ENCODE results near the gene METAP1D.

METAP1D gene

DNA sequence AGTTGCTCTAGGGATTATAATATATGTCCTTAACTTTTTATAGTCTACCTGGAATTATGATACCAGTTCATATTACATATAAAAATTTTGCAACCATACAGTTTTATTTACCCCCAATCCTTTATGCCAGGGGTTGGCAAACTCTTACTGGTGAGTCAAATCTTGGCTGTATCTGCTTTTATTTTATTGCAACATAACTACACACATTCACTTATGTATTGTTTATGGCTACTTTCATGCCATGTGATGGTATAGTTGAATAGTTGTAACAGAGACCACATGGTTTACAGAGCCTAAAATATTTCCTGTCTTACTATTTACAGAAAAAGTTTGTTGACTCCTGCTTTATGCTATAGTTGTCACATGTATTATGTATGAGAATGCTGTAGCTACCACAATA, 128.7 kb downstream of the METAP1D start:
- no peak for DNase-seq (ENCODE audit: low read depth)
- TF ChIP-seq, protein P1, sequence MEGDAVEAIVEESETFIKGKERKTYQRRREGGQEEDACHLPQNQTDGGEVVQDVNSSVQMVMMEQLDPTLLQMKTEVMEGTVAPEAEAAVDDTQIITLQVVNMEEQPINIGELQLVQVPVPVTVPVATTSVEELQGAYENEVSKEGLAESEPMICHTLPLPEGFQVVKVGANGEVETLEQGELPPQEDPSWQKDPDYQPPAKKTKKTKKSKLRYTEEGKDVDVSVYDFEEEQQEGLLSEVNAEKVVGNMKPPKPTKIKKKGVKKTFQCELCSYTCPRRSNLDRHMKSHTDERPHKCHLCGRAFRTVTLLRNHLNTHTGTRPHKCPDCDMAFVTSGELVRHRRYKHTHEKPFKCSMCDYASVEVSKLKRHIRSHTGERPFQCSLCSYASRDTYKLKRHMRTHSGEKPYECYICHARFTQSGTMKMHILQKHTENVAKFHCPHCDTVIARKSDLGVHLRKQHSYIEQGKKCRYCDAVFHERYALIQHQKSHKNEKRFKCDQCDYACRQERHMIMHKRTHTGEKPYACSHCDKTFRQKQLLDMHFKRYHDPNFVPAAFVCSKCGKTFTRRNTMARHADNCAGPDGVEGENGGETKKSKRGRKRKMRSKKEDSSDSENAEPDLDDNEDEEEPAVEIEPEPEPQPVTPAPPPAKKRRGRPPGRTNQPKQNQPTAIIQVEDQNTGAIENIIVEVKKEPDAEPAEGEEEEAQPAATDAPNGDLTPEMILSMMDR (conservative IDR thresholded peaks at IDR 0.05; ENCODE audit: low read depth, low read length) = no peak

DNA sequence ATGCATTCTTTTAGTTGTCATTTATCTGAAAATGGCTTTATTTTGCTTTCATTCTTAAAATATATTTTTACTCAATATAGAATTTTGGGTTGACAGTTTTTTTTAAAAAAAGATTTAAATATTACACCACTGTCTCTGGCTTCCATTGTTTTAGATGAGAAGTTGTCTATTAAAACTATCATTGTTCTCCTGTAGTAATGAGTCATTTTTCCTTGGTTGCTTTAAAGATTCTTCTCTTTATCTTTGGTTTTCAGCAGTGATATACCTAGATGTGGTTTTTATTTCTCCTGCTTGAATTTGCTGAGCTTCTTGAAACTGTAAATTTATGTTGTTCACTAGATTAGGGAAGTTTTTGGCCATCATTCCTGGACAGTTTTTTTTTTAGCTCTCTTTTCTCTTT, 129.7 kb downstream of the METAP1D start:
- DNase-seq (ENCODE audit: low read depth) = no peak
- TF ChIP-seq, protein P1 (conservative IDR thresholded peaks at IDR 0.05; ENCODE audit: low read depth, low read length) = no peak

More for the DNA sequence above, 128.7 kb downstream of the METAP1D start:
- H3K4me3 ChIP-seq (ENCODE audit: low read depth, low read length) = no peak overlapping the region

More for the DNA sequence above, 129.7 kb downstream of the METAP1D start:
- no peak overlapping the region for H3K4me3 ChIP-seq (ENCODE audit: low read depth, low read length)
